Mucosa of descending colon (tissue), 3 donors: Measurements from ENCODE around the gene FNDC10. TPM values are rescaled to one million over a fixed set of nuclear protein-coding genes. Genes with fewer than 3 reads are reported as not detected.
A peak's percentile ranks its signal among the peaks of the same experiment; 100 is the strongest.

Experiments
- ATAC-seq: fragments of 200-7000 bp; cut with Tn5 transposase; one replicate; pipeline ENCODE4 v1.9.1; 2020; ENCODE audit warnings: mild to moderate bottlenecking, moderate library complexity
- DNase-seq, 3 donors: peaks; one replicate each; pipeline ENCODE4 v3.0.0-alpha.2; 2020
- H3K36me3 ChIP-seq: fragments of 200-600 bp; one replicate; pipeline ENCODE4 v1.8.0; 2021; ENCODE audit warnings: low read depth, mild to moderate bottlenecking
- H3K4me1 ChIP-seq: fragments of 200-600 bp; one replicate; pipeline ENCODE4 v1.8.0; 2021; ENCODE audit warnings: low read depth, mild to moderate bottlenecking
- H3K4me3 ChIP-seq: fragments of 200-600 bp; one replicate; pipeline ENCODE4 v1.8.0; 2021; ENCODE audit warnings: mild to moderate bottlenecking
- H3K9me3 ChIP-seq: fragments of 200-600 bp; one replicate; pipeline ENCODE4 v1.8.0; 2021; ENCODE audit warnings: mild to moderate bottlenecking
- intact Hi-C, 2 donors: fragments of 100-400 bp; cut with DNase I in 1 of 2; cut with micrococcal nuclease in 1 of 2; formaldehyde crosslinking; loops; one replicate each; pipeline versions ENCODE4 v1.11.0 to v1.11.1; 2022; cut with DNase I, micrococcal nuclease
- total RNA-seq, 3 donors: library from RNA; stranded (reverse); fragmentation: NEBNext Ultra II Directional in 2 of 3; extraction: Animal tissue kit (Norgen Biotek cat#: 25700) in 2 of 3; gene quantifications; one replicate each; pipeline versions ENCODE4 v1.2.1 to v1.2.4, GENCODE V29; 2021 to 2023
- TF ChIP-seq, protein P1 (sequence below): fragments of 200-600 bp; IDR thresholded peaks from one replicate; pipeline ENCODE4 v1.8.0; 2022; ENCODE audit warnings: antibody characterized with exemption, mild to moderate bottlenecking
- donor health status: DM: no; HTN: no; CAD: no; lungs with moderate emphysema.
- donor health status: DM: no; HTN: no; CAD: no.
- donor health status: DM: no; HTN: yes; CAD: no.

Gene FNDC10
- total RNA-seq, 3 donors from 2014 or later = 1.2 to 3.2 (median 3.1) TPM

DNA sequence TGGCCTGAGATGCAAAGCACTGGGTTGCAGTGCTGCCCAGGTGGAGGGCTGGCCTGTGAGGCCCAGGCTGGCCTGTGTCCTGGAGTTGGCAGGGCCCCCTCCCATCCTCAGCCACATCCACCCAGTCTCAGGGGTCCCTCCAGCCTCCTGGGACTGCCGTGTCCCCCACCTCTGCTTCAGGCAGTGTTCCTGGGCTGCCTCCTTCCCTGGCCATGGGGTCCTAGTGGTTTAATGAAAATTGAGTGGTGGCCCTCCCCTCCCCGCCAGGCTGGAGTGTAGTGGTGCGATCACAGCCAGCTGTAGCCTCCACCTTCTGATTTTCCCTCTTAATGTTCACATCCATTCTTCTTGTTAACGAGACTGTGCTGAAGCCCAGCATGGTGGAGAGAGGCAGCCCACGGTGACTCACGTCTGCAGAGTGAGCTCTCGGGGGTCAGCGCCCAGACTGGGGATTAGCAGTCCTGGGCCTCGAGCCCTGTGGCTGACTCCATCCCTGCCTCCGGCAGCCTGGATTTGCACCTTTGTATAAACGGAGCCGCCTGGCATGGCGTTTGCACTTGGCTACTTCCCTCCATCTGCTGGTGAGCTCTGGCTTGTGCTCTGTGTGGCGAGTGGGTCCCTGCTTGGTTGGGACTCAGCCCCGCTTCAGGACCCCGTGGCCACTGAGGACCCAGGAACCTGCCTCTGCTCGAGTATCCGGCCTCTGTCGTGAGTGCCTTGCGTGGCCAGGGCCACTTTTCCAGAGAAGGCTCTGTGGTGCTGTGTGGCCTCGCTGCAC is 22.3 kb upstream of the FNDC10 start:
- DNase-seq = peak in 1 of 3 donors; percentile 55
- intact Hi-C loops = no loop called here
- peak; percentile 8 for ATAC-seq
- Histone ChIP-seq H3K4me1 (peaks cover 11% of the 10 kb centered on the region), H3K9me3 (no peaks in the 10 kb centered on the region), H3K36me3 (no peaks in the 10 kb centered on the region), H3K4me3 (no peak overlapping the region)
- TF ChIP-seq, protein P1, sequence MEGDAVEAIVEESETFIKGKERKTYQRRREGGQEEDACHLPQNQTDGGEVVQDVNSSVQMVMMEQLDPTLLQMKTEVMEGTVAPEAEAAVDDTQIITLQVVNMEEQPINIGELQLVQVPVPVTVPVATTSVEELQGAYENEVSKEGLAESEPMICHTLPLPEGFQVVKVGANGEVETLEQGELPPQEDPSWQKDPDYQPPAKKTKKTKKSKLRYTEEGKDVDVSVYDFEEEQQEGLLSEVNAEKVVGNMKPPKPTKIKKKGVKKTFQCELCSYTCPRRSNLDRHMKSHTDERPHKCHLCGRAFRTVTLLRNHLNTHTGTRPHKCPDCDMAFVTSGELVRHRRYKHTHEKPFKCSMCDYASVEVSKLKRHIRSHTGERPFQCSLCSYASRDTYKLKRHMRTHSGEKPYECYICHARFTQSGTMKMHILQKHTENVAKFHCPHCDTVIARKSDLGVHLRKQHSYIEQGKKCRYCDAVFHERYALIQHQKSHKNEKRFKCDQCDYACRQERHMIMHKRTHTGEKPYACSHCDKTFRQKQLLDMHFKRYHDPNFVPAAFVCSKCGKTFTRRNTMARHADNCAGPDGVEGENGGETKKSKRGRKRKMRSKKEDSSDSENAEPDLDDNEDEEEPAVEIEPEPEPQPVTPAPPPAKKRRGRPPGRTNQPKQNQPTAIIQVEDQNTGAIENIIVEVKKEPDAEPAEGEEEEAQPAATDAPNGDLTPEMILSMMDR = no peak

DNA sequence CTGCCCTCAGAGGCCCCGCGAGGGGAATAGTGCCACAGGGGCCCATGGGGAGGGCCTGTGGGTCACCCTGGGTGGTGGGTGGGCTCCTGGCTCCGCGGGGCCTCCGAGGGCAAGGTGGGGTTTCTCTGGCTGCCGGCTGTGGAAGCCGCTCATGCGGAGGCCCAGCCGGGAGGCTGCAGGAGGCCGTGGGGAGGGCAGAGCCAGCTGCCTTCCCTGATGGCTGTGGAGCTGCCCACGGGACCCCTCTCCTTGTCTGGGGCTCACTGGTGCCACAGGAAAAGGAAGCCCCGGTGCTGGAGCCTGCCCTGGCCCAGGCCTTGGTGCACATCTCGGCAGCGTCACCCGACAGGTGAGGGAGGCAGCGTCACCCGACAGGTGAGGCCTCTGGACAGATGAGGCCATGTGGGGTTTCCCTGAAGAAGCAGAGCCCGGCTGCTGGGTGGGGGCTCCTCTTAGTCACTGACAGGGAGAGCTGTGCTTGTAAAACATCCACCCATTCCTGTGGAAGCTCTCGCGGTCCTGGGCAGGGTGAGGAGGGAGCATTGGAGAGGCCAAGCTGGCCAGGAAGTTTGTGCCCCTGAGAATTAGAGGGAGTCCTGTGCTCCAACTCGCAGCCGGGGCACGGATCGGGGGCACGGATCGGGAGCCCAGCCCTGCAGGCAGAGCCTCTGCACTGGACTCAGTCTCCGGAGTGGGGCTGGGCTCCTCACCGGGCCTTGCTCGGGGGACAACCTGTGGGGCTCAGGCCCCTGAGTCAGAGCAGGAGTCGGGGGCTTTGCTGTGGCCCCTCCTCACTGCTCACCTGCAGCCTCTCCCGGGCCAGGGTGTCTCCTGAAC is 21.5 kb upstream of the FNDC10 start:
- intact Hi-C loops = no loop called here
- DNase-seq (peak in 1 of 3 donors; percentile 51), ATAC-seq (no peak)
- Histone ChIP-seq H3K4me1 (peaks cover 11% of the 10 kb centered on the region), H3K9me3 (no peaks in the 10 kb centered on the region), H3K4me3 (no peak overlapping the region), H3K36me3 (no peaks in the 10 kb centered on the region)
- TF ChIP-seq, protein P1 = no peak

DNA sequence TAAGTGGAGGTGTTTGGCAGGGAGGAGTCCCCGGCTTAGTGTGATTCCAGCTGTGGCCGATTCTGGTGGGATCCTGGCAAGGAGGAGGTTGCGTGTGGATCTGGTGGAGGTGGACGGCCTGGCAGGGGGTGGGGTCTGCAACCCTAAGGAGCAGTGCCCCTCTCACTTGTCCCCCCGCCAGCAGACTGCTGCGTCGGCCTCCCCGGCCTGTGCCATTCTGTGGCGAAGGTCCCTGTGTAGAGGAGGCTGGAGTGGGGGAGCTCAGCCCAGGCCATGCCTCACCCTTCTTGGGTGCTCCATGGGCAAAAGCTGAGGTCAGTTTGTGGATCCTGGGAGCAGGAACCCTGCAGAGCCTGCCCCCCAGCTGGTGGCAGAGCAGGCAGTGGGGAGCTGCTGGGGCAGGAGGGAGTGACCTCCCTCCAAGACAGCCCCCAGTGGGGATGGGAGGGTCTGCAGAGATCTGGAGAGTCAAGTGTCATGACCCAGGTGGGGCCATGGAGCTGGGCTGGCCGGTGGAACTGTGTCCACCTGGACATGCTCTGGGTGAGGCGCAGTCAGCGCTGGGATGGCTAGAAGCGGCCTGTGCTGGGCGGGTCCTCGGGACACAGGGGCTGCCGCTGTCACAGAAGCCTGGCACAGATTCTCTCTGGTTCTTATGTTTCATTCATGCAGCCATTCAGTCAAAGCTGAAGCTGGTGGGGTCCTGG is 20.7 kb upstream of the FNDC10 start:
- intact Hi-C loops = no loop called here
- Histone ChIP-seq H3K9me3 (no peaks in the 10 kb centered on the region), H3K4me1 (peaks cover 12% of the 10 kb centered on the region), H3K36me3 (no peaks in the 10 kb centered on the region), H3K4me3 (no peak overlapping the region)
- TF ChIP-seq, protein P1 = no peak
- ATAC-seq = no peak
- DNase-seq = peak in 1 of 3 donors; percentile 46

DNA sequence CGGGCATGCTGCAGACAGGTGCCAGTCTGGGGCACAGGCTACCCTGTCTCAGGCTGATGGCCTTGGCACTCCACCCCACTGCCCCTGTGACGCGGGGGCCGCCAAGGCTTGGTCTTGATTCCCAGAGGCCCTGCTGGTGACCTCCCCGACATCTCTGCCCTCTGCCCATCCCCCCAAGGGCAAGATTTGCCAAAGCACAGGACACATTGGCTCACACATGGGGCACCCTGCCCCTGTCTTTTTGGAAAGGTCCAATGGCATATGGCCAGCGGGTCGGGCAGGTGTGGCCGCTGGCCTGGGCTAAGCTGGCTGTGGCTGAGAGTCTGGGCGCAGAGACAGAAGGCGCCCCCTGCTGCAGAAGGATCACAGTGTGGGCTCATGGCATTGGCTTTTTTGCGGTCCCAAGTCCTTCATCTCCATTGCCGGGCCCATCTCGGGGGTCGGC is 20.0 kb upstream of the FNDC10 start:
- no peaks in the 10 kb centered on the region for H3K9me3 ChIP-seq
- H3K4me3 ChIP-seq = no peak overlapping the region
- H3K4me1 ChIP-seq = peaks cover 12% of the 10 kb centered on the region
- no peaks in the 10 kb centered on the region for H3K36me3 ChIP-seq
- peak in 2 of 3 donors; percentile 28 to 53 for DNase-seq
- TF ChIP-seq, protein P1 = no peak
- intact Hi-C loops = no loop called here
- ATAC-seq = no peak

DNA sequence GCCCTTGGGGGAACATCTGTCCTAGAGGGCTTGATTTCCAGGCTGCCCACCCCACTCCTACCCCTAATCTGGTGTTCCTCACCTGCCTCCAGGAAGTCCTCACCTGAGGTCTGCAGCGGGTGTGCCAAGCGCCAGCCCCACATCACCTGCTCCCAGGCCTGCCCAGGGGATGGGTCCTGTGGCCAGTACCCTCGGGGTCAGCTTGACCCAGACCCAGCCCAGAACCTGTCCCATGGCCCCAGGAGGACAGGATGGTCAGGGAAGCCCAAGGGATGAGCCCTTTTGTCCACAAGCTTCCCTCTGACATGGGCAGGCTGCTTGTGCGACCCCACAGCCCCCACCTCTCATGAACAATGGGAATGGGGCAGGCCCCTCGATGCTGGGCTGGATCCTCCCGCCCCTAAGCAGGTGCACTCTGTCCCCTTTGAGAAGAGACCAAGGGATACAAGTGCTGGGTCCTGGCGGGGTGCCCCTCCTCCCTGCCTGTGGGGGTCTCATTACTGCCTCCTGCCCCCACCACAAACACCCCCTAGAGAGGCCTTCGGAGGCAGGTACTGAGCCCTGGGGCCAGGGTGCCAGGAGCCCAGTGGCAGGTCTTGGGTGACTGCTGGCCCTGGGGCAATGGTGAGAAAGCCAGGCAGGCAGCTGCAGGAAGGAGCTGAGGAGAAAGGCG is 18.6 kb upstream of the FNDC10 start:
- H3K4me1 ChIP-seq = peaks cover 23% of the 10 kb centered on the region
- no peaks in the 10 kb centered on the region for H3K36me3 ChIP-seq
- intact Hi-C loops = no loop called here
- no peak overlapping the region for H3K4me3 ChIP-seq
- DNase-seq (peak in 1 of 3 donors; percentile 54), ATAC-seq (no peak)
- TF ChIP-seq, protein P1 = no peak
- no peaks in the 10 kb centered on the region for H3K9me3 ChIP-seq
